ENCODE results near the gene VIL1.

DNA sequence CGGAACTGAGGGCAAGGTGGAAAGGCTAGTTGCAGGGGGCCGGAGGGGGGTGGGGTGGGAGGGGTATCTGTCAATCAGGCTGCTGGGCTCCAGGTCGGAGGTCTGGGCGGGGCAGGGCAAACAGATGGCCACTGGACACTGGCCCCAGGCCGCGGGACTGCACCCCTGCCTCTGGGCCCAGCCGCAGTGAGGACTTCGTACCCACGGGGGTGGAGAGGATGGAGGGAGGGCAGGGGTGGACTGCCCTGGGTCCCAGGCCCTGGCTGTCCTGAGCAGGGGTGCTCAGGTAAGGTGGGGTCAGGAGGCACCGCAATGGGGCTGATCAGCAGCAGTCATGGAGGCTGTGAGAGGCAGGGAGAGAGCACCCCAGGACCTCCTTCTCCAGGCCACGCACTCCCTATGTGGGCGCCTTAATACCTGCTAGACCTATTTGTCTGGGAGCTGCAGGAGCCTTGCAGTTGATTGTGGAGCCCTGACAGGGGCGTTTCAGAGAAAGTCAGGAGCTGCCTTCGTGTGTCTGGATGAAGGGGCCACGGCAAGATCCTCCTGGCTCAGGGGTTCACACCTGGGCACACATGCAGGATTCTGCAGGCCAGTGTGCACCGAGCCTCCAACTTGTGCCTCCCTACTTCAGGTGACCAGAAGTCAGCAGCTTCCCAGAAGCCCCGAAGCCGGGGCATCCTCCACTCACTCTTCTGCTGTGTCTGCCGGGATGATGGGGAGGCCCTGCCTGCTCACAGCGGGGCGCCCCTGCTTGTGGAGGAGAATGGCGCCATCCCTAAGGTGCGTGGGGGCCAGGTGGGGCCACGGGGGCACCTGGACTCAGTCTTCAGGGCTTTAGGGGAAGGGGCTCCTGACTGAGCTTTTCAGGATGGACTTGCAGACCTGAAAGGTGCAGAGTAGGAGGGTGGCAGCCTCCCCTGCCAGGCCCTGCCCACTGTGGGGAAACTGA, 17.7 kb upstream of the VIL1 start:
- TF ChIP-seq POLR2A (IDR thresholded peaks at IDR 0.05; ENCODE audit: low read length) (peak; percentile 17), GATA1 (IDR thresholded peaks at IDR 0.05; ENCODE audit: low read depth, low read length) (no peak)
